ENCODE measurements around the gene CDK2AP2.
A peak's percentile ranks its signal among the peaks of the same experiment; 100 is the strongest.
"Not testable (repeated sequence)": the region's sequence is repeated elsewhere in the genome, so short reads cannot be mapped to it uniquely, and the experiment has no call there.

CDK2AP2 gene

DNA sequence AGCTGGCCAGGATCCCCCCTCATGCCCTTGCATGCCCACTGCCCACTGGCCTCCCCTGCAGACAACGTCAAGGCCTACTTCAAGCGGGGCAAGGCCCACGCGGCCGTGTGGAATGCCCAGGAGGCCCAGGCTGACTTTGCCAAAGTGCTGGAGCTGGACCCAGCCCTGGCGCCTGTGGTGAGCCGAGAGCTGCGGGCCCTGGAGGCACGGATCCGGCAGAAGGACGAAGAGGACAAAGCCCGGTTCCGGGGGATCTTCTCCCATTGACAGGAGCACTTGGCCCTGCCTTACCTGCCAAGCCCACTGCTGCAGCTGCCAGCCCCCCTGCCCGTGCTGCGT lies 17.3 kb downstream of the CDK2AP2 start:
- no peak for DNase-seq (ENCODE audit: low spot score)
- TF ChIP-seq, protein P1, sequence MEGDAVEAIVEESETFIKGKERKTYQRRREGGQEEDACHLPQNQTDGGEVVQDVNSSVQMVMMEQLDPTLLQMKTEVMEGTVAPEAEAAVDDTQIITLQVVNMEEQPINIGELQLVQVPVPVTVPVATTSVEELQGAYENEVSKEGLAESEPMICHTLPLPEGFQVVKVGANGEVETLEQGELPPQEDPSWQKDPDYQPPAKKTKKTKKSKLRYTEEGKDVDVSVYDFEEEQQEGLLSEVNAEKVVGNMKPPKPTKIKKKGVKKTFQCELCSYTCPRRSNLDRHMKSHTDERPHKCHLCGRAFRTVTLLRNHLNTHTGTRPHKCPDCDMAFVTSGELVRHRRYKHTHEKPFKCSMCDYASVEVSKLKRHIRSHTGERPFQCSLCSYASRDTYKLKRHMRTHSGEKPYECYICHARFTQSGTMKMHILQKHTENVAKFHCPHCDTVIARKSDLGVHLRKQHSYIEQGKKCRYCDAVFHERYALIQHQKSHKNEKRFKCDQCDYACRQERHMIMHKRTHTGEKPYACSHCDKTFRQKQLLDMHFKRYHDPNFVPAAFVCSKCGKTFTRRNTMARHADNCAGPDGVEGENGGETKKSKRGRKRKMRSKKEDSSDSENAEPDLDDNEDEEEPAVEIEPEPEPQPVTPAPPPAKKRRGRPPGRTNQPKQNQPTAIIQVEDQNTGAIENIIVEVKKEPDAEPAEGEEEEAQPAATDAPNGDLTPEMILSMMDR (IDR thresholded peaks at IDR 0.05; ENCODE audit: borderline replicate concordance, control extremely low read depth, extremely low read depth, insufficient read depth, missing control alignments) = no peak
- in situ Hi-C loops (cut with MboI; ENCODE audit: low sequenced_read_pairs, unreplicated experiment) = no loop called here

DNA sequence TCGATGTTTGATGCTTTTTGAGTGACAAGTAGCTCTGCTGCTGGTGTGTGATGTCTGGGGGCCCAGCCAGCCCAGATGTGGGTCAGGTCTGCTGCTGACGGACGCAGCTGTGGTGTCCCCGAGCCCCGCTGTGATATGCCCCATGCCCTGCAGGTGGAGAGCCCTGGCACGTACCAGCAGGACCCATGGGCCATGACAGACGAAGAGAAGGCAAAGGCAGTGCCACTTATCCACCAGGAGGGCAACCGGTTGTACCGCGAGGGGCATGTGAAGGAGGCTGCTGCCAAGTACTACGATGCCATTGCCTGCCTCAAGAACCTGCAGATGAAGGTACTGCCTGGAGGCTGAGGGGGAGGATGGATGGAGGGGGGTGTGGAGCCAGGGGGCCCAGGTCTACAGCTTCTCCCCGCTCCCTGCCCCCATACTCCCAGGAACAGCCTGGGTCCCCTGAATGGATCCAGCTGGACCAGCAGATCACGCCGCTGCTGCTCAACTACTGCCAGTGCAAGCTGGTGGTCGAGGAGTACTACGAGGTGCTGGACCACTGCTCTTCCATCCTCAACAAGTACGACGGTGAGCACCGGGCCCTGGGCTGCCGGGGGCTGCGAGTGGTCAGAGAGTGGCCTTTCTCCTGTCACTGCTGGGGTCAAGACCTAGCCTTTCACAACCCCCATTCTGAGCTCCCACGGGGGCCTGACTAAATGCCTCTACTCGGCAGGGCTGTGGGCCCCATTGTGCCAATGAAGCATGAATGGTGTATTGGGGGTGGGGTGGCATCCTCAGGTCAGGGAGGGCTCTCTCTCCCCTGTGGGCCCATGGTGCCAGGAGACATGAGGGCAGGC lies 17.9 kb downstream of the CDK2AP2 start:
- in situ Hi-C loops (cut with MboI; ENCODE audit: low sequenced_read_pairs, unreplicated experiment) = no loop called here
- TF ChIP-seq, protein P1 (IDR thresholded peaks at IDR 0.05; ENCODE audit: borderline replicate concordance, control extremely low read depth, extremely low read depth, insufficient read depth, missing control alignments) = no peak
- no peak for DNase-seq (ENCODE audit: low spot score)

DNA sequence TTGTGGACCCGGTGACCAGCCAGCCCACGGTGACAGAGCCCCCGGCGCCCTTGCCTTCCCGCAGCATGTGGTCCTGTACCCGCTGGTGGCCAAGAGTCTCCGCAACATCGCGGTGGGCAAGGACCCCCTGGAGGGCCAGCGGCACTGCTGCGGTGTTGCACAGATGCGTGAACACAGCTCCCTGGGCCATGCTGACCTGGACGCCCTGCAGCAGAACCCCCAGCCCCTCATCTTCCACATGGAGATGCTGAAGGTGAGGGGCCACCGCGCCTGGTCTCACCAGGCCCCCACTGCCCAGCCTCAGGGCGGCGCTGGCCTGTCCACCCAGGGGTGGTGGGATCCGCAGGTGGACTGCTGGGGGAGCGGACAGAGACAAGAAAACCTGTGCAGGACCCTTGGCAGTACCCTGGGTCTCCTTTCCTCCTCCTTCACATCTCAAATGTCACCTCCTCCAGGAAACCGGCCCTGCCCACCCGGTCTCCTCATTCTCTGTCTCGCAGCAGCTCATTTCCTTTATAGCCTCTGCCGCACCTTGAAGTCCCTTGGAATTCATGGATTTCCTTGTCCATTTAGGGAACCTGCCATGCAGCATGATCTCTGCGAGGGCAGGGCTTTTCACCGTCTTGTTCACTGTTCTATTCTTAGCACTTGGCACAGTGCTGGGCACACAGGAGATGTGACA lies 18.6 kb downstream of the CDK2AP2 start:
- in situ Hi-C loops (cut with MboI; ENCODE audit: low sequenced_read_pairs, unreplicated experiment) = no loop called here
- no peak for DNase-seq (ENCODE audit: low spot score)
- TF ChIP-seq, protein P1 (IDR thresholded peaks at IDR 0.05; ENCODE audit: borderline replicate concordance, control extremely low read depth, extremely low read depth, insufficient read depth, missing control alignments) = no peak

DNA sequence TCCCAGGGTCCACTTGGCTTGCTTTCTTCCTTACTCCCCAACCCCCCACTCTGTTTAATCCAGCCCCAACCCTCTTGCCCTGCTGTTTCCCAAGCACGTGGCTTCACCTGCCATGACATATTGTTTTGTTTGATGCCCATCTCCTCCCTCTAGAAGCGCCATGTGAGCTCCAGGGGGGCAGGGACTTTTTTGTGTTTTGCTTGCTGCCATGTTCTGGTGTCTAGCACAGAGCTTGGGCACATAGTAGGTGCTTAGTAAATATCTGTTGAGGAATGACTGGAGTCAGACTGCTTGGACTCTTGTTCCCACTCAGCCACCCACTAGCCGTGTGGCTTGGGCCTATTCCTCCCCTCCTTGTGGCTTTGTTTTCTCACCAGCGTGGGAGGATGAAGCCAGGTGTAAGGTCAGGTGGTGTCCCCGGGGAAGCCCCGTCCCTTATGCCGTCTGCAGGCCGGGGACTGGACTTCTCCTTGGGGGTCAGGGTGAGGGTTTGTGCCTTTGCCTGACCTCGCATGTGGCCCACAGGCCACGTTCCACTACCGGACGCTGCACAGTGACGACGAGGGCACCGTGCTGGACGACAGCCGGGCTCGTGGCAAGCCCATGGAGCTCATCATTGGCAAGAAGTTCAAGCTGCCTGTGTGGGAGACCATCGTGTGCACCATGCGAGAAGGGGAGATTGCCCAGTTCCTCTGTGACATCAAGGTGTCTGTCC lies 21.3 kb downstream of the CDK2AP2 start:
- DNase-seq (ENCODE audit: low spot score) = peak; percentile 85
- in situ Hi-C loops (cut with MboI; ENCODE audit: low sequenced_read_pairs, unreplicated experiment) = no loop called here
- TF ChIP-seq, protein P1 (IDR thresholded peaks at IDR 0.05; ENCODE audit: borderline replicate concordance, control extremely low read depth, extremely low read depth, insufficient read depth, missing control alignments) = no peak

DNA sequence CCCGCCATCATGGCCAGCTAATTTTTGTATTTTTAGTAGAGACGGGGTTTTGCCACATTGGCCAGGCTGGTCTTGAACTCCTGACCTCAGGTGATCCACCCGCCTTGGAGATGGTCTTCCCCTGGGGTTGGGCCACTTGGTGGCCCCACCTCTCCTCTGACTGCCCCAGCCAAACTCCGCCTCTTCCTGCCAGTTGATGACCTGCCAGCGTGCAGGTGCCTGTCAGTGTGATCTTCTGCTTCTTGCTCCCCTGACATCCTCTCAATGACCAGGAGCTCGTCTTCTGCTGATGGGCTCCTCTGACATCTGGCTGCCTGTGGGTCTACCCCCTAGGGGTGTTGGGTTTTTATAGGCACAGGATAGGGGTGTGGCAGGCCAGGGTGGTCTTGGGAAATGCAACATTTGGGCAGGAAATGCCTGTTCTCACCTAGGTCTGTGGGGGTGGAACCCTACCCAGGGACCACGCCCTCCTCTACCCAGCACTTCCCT lies 22.0 kb downstream of the CDK2AP2 start:
- DNase-seq (ENCODE audit: low spot score) = peak; percentile 67
- in situ Hi-C loops (cut with MboI; ENCODE audit: low sequenced_read_pairs, unreplicated experiment) = not testable (repeated sequence)

DNA sequence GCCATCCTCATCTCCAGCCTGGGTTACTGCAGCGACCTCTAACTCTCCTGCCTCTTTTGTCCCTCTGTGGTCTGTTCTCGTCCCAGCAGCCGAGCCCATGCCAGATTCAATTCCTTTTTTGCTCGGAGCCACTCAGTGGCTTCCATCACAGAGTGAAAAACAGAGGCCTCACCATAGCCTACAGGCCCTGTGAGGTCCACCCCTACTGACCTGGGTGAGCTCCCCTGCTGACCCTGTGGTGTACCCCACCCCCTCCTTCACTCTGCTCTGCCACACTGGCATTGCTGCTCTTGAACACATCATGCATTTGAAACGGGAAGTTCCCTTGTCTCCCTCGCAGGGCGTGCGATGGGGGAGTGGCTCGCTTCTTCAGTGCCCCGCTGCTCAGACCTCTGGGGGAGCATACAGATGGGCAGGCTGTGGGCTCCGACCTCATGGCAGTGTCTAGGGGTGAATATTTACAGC lies 23.1 kb downstream of the CDK2AP2 start:
- TF ChIP-seq, protein P1 (IDR thresholded peaks at IDR 0.05; ENCODE audit: borderline replicate concordance, control extremely low read depth, extremely low read depth, insufficient read depth, missing control alignments) = peak; percentile 10
- in situ Hi-C loops (cut with MboI; ENCODE audit: low sequenced_read_pairs, unreplicated experiment) = no loop called here
- DNase-seq (ENCODE audit: low spot score) = no peak
